Glomerular endothelial cell (primary cell): ENCODE data around the gene RNASE8. TPM values are rescaled to one million over a fixed set of nuclear protein-coding genes. Genes with fewer than 3 reads are reported as not detected.
A peak's percentile ranks its signal among the peaks of the same experiment; 100 is the strongest.

ENCODE experiments used
- DNase-seq: peaks from one replicate; pipeline ENCODE4 v3.0.0-alpha.2; 2011; ENCODE audit warnings: low read depth, low spot score; ENCODE audit errors: extremely low read depth
- total RNA-seq: library from RNA; depleted of rRNA; stranded (reverse); fragments of >200 nt; gene quantifications from 2 replicates; pipeline ENCODE4 v1.2.3, GENCODE V29; 2015

RNASE8 gene
- total RNA-seq, 1 donor from 2014 or later = not detected

- DNase-seq = no peak
Observed at GRCh38 chr14:21103411-21103709, 45.7 kb downstream of the RNASE8 start.

- DNase-seq = peak; percentile 68
Observed at GRCh38 chr14:21103710-21104447, 46.3 kb downstream of the RNASE8 start.

GRCh38 chr14:21104448-21105060 is 46.9 kb downstream of the RNASE8 start:
- DNase-seq = no peak

- DNase-seq = no peak
Observed at GRCh38 chr14:21105095-21105494, 47.5 kb downstream of the RNASE8 start.

- no peak for DNase-seq
Observed at GRCh38 chr14:21106176-21106497, 48.5 kb downstream of the RNASE8 start.

- DNase-seq = no peak
Observed at GRCh38 chr14:21106498-21107282, 49.1 kb downstream of the RNASE8 start.

- DNase-seq = no peak
Observed at GRCh38 chr14:21107283-21107800, 49.7 kb downstream of the RNASE8 start.

Other genes with a start within 250 kb of the RNASE8 start
- gene RNASE3, start 166.4 kb upstream of the RNASE8 start, total RNA-seq = not detected in 2 replicates
- gene RNASE2, start 102.3 kb upstream of the RNASE8 start, total RNA-seq = not detected in 2 replicates
- gene METTL17, start 67.8 kb upstream of the RNASE8 start, total RNA-seq = 47.3 and 62.2 TPM in 2 replicates
- not detected in 2 replicates for gene SLC39A2, start 58.5 kb upstream of the RNASE8 start, total RNA-seq
- 2.6 and 3.1 TPM in 2 replicates for gene NDRG2, start 32.8 kb upstream of the RNASE8 start, total RNA-seq
- not detected in 2 replicates for gene TPPP2, start 27.6 kb upstream of the RNASE8 start, total RNA-seq
- gene RNASE13, start 23.0 kb upstream of the RNASE8 start, total RNA-seq = not detected in 2 replicates
- gene RNASE7, start 15.5 kb upstream of the RNASE8 start, total RNA-seq = not detected in 2 replicates
- 20.4 and 22.0 TPM in 2 replicates for gene ARHGEF40, start 12.5 kb downstream of the RNASE8 start, total RNA-seq
- gene ZNF219, start 40.8 kb downstream of the RNASE8 start, total RNA-seq = 20.9 and 39.1 TPM in 2 replicates
- gene TMEM253, start 43.2 kb downstream of the RNASE8 start, total RNA-seq = 0.19 TPM in 1 of 2 replicates, not detected in the other
- gene OR5AU1, start 98.2 kb downstream of the RNASE8 start, total RNA-seq = not detected in 2 replicates
- gene HNRNPC, start 211.6 kb downstream of the RNASE8 start, total RNA-seq = 537 and 719 TPM in 2 replicates
- gene RPGRIP1, start 222.3 kb downstream of the RNASE8 start, total RNA-seq = not detected in 2 replicates